GDM1 (cell line): ENCODE results near the gene HSPG2.
"Not testable (repeated sequence)": the region's sequence is repeated elsewhere in the genome, so short reads cannot be mapped to it uniquely, and the experiment has no call there.

ENCODE experiments used
- DNase-seq: peaks from one replicate; lab custom pipeline; 2025; lab: John Stamatoyannopoulos, UW

The HSPG2 gene

GRCh38 chr1:21843208-21843607, 93.9 kb downstream of the HSPG2 start:
- no peak for DNase-seq

- no peak for DNase-seq
Observed at GRCh38 chr1:21842606-21843162, 94.4 kb downstream of the HSPG2 start.

- no peak for DNase-seq
Observed at GRCh38 chr1:21841852-21842466, 95.2 kb downstream of the HSPG2 start.

- DNase-seq = no peak
Observed at GRCh38 chr1:21840981-21841380, 96.1 kb downstream of the HSPG2 start.

DNA sequence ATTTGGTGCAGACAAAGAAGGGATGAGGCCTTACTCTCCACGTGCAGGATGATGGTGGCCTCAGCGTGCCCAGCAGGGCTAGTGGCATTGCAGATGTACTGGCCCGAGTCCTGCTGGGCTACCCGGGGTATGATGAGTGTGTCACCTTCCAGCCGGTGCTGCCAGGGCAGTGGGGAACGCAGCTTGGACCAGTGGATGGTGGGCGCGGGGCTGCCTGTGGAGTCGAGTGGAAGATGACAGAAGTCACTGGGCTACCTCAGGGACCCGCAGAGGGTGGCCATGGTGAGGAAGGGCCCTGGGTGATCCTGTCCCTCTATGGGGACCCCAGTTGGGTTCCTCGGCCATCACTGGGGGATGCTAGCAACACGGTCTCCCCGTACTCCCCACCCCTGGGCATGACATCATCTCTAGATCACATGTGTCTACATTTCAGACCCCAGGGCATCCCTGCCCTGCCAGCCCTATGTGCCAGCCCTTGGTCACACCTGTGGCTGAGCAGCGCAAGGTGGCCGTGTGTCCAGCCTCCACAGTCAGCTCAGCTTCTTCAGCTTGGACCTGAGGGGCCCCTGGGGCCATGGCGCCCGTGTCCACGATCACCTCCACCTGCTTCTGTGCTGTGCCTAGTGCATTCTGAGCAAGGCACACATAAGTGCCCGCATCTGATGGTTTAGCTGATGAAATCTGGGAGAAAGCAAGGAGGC, 97.6 kb downstream of the HSPG2 start:
- no peak for DNase-seq

GRCh38 chr1:21838359-21839157, 98.6 kb downstream of the HSPG2 start:
- DNase-seq = no peak

DNA sequence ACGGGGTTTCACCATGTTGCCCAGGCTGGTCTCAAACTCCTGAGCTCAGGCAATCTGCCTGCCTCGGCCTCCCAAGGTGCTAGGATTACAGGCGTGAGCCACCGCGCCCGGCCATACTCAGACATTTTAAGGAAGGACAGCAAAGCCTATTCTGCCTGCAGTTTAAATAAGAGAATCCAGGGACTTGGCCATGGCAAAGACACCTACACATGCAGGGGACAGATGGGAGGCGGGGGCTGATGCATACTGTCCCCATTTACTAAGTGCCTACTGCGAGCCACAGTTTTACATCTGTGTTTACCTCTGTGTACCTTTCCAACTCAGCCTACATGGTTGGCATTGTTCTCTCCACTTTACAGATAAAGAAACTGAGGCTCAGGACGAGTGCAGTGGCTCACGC, 99.6 kb downstream of the HSPG2 start:
- no peak for DNase-seq

DNA sequence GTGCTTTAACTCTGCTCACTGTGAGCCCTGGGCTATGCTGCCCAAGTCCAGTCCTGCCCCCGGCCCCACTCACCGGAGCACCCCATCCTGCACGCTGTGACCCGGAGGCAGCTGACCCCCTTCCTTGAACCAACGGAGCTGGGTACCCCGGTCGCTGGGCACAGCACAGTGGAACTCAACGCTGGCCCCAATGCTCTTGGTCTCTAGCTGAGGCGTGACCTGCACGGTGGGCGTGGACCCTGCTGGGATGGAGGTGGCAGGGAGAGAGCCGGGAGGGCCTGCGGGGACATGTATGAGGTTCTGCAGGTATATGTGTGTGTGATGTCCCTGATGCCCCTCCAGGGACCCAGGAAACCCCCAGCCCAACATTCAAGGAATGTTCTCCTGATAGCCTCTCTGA, 100.4 kb downstream of the HSPG2 start:
- DNase-seq = no peak

DNA sequence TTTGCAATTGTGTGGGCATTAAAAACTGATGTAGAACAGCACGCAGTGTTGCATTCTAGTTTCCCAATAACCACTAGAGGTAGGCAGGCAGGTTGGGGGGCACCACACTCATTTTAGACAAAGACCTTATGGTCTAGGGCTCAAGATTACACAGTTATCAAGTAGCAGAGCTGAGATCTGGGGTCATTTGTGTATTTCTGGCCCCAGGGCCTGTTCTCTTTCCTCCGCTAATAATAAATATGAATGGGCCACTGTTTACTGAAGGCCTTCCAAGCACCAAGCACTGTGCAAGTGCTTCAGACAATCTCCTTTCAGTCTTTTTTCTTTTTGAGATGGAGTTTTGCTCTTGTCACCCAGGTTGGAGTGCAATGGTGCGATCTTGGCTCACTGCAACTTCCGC, 101.1 kb downstream of the HSPG2 start:
- DNase-seq = no peak

- no peak for DNase-seq
Observed at GRCh38 chr1:21834666-21835065, 102.4 kb downstream of the HSPG2 start.

- no peak for DNase-seq
Observed at GRCh38 chr1:21834094-21834493, 103.0 kb downstream of the HSPG2 start.

- DNase-seq = no peak
Observed at GRCh38 chr1:21833392-21833976, 103.6 kb downstream of the HSPG2 start.

DNA sequence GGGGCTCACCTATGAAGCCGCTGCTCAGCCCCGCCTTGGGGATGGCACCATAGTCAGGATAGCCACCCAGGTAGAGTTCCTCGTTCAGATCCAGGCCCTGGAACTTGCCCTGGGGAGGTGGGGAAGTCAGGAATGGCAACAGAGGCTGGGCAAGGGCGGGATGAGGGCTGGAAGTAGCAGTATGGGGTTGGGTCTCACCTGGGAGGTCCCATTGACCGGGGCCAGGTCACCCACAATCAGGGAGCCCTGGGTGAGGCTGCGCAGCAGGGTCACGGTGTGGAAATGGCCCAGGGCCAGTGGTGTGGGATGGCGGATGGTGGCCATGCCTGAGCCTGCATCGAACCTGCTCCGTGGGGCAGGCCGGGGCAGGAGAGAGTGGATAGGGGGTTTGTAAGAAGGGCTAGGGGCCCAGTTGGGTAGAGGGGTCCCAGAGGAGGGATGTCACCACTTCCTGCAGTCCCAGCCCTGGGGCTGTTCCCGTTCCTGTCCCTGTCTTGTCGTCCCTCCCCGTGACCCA, 105.6 kb downstream of the HSPG2 start:
- no peak for DNase-seq

- no peak for DNase-seq
Observed at GRCh38 chr1:21830792-21831453, 106.2 kb downstream of the HSPG2 start.

- DNase-seq = no peak
Observed at GRCh38 chr1:21829294-21829693, 107.8 kb downstream of the HSPG2 start.

- no peak for DNase-seq
Observed at GRCh38 chr1:21828506-21829210, 108.5 kb downstream of the HSPG2 start.

- no peak for DNase-seq
Observed at GRCh38 chr1:21828075-21828474, 109.0 kb downstream of the HSPG2 start.

DNA sequence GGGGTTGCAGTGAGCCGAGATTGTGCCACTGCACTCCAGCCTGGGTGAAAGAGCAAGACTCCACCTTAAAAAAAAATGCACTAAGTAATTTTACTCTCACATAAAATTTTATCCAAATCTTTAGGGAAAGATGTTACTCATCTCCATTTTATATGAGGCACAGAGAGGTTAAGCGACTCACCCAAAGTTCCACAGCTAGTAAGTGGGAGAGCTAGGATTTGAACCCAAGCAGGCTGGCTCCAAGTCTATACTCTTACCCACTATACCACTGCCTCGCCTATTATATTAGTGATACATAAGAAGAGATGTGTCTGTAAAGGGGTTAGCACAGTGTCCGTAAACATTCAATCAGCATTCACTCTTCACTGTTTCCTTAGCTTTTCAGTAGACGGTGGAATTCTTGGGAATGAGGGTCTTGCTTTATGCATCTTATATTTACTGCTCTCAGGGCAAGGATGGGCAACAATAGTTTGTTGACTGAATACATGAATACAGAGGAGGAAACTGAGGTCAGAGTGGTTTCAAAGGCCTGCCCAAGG, 109.9 kb downstream of the HSPG2 start:
- DNase-seq = no peak

- DNase-seq = not testable (repeated sequence)
Observed at GRCh38 chr1:21826694-21827093, 110.4 kb downstream of the HSPG2 start.

DNA sequence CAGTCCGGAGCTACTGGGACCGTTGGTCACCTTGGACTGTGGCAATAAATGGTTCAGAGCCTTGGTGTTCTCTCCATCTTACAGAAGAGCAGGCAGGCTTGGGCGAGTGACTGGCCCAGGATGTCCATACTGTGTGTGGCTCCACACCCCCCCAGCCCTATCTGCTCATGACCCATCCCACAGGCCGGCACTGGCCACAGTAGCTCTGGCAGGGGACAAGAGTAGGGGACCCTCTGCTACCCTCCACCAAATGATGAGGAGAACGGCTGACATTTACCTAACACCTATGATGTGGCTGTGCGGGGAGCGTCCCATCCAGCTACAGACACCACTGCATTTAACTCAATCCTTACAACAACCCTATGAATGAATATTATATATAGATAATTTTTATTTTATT, 111.7 kb downstream of the HSPG2 start:
- no peak for DNase-seq

DNA sequence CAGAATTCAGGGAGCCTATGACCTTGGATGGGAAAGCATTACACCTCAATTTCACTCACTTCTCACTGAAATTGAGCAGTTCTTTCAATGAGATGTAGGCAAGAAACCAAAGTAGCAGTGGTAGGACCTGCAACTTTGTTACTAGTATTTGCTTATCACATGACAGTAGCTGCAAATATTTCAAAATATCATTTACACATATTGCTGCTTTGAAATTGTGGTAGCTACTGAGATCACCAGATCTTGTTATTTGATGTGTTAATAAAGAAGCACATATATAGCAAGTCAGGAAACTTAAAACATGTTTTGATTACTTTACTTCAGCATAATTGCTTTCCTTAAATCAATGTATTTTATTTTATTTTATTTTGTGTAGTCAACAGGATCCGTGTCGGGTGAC, 112.2 kb downstream of the HSPG2 start:
- DNase-seq = no peak
